Measurements from ENCODE around the gene FOSL2. TPM values are rescaled to one million over a fixed set of nuclear protein-coding genes. Genes with fewer than 3 reads are reported as not detected.

Gene FOSL2
- total RNA-seq, 1 experiment from 2014 or later: 12.2 TPM

- no peak for DNase-seq (ENCODE audit: low spot score)
- H3K36me3 ChIP-seq (ENCODE audit: insufficient read depth, low read length, poor library complexity, severe bottlenecking): no peaks in the 10 kb centered on the region
- no peak overlapping the region for H3K27ac ChIP-seq (ENCODE audit: low read depth, low read length, poor library complexity, severe bottlenecking)
- CTCF ChIA-PET: no interaction called here
- H3K4me1 ChIP-seq (ENCODE audit: insufficient read depth, low read length, poor library complexity, severe bottlenecking): no peaks in the 10 kb centered on the region
- TF ChIP-seq CTCF (conservative IDR thresholded peaks at IDR 0.05; ENCODE audit: low read depth, low read length) (no peak), EZH2 (IDR thresholded peaks at IDR 0.05; ENCODE audit: borderline replicate concordance, low read depth, low read length, poor library complexity, severe bottlenecking) (no peak)
- no peaks in the 10 kb centered on the region for H3K27me3 ChIP-seq (replicated peaks; ENCODE audit: insufficient read depth, low read depth, low read length, poor library complexity)
- BruUV-seq (replicated peaks): no TSS peak
- intact Hi-C loops (cut with micrococcal nuclease; ENCODE audit: unreplicated experiment): no loop called here
- POLR2A ChIA-PET (ENCODE audit: low non-redundant PET): no interaction called here
- no peaks in the 10 kb centered on the region for H3K9me3 ChIP-seq (ENCODE audit: low read depth, low read length, poor library complexity, severe bottlenecking)
- no peak overlapping the region for H3K4me3 ChIP-seq (ENCODE audit: low read depth, low read length, poor library complexity, severe bottlenecking)
Observed at GRCh38 chr2:28366149-28366495, 26.5 kb upstream of the FOSL2 start.

- Histone ChIP-seq H3K4me1 (ENCODE audit: insufficient read depth, low read length, poor library complexity, severe bottlenecking) (no peaks in the 10 kb centered on the region), H3K36me3 (ENCODE audit: insufficient read depth, low read length, poor library complexity, severe bottlenecking) (no peaks in the 10 kb centered on the region), H3K9me3 (ENCODE audit: low read depth, low read length, poor library complexity, severe bottlenecking) (no peaks in the 10 kb centered on the region), H3K27me3 (replicated peaks; ENCODE audit: insufficient read depth, low read depth, low read length, poor library complexity) (no peaks in the 10 kb centered on the region), H3K27ac (ENCODE audit: low read depth, low read length, poor library complexity, severe bottlenecking) (no peak overlapping the region), H3K4me3 (ENCODE audit: low read depth, low read length, poor library complexity, severe bottlenecking) (no peak overlapping the region)
- no peak for TF ChIP-seq CTCF (conservative IDR thresholded peaks at IDR 0.05; ENCODE audit: low read depth, low read length)
- TF ChIP-seq EZH2 (IDR thresholded peaks at IDR 0.05; ENCODE audit: borderline replicate concordance, low read depth, low read length, poor library complexity, severe bottlenecking): no peak
- DNase-seq (ENCODE audit: low spot score): no peak
- POLR2A ChIA-PET (ENCODE audit: low non-redundant PET): no interaction called here
- CTCF ChIA-PET: no interaction called here
- BruUV-seq (replicated peaks): no TSS peak
- intact Hi-C loops (cut with micrococcal nuclease; ENCODE audit: unreplicated experiment): no loop called here
Observed at GRCh38 chr2:28366496-28367282, 26.0 kb upstream of the FOSL2 start.

- TF ChIP-seq CTCF (conservative IDR thresholded peaks at IDR 0.05; ENCODE audit: low read depth, low read length): no peak
- TF ChIP-seq EZH2 (IDR thresholded peaks at IDR 0.05; ENCODE audit: borderline replicate concordance, low read depth, low read length, poor library complexity, severe bottlenecking): no peak
- no peak for DNase-seq (ENCODE audit: low spot score)
- Histone ChIP-seq H3K36me3 (ENCODE audit: insufficient read depth, low read length, poor library complexity, severe bottlenecking) (no peaks in the 10 kb centered on the region), H3K9me3 (ENCODE audit: low read depth, low read length, poor library complexity, severe bottlenecking) (no peaks in the 10 kb centered on the region), H3K4me1 (ENCODE audit: insufficient read depth, low read length, poor library complexity, severe bottlenecking) (no peaks in the 10 kb centered on the region), H3K4me3 (ENCODE audit: low read depth, low read length, poor library complexity, severe bottlenecking) (no peak overlapping the region), H3K27ac (ENCODE audit: low read depth, low read length, poor library complexity, severe bottlenecking) (no peak overlapping the region), H3K27me3 (replicated peaks; ENCODE audit: insufficient read depth, low read depth, low read length, poor library complexity) (no peaks in the 10 kb centered on the region)
- CTCF ChIA-PET: no interaction called here
- no TSS peak for BruUV-seq (replicated peaks)
- POLR2A ChIA-PET (ENCODE audit: low non-redundant PET): no interaction called here
- intact Hi-C loops (cut with micrococcal nuclease; ENCODE audit: unreplicated experiment): no loop called here
Observed at GRCh38 chr2:28367667-28368356, 24.8 kb upstream of the FOSL2 start.

Measured in A673 (cell line).